Spleen (tissue), 11 donors: Measurements from ENCODE around the gene IL22. TPM values are rescaled to one million over a fixed set of nuclear protein-coding genes. Genes with fewer than 3 reads are reported as not detected.

Source experiments
- DNase-seq: peaks from one replicate; pipeline ENCODE4 v3.0.0-alpha.2; 2020
- H3K27ac ChIP-seq, 8 donors: fragments of 200-600 bp; sonication (generic) in 7 of 8; 1 replicate in 4 of 8; 2 replicates in 4 of 8; pipeline versions ENCODE4 v1.5.0 to v1.8.0; 2016 to 2021; ENCODE audit warnings: inconsistent platforms in 4 of 8, mild to moderate bottlenecking in 4 of 8, moderate library complexity in 1 of 8
- H3K27me3 ChIP-seq, 7 donors: fragments of 200-600 bp; sonication (generic) in 6 of 7; replicated peaks in 1 of 7; 1 replicate in 4 of 7; 2 replicates in 3 of 7; pipeline versions ENCODE4 v1.5.0 to v1.8.0; 2016 to 2021; ENCODE audit warnings: inconsistent platforms in 3 of 7, mild to moderate bottlenecking in 1 of 7
- H3K36me3 ChIP-seq, 6 donors: fragments of 200-600 bp; sonication (generic) in 5 of 6; 1 replicate in 4 of 6; 2 replicates in 2 of 6; pipeline versions ENCODE4 v1.5.0 to v1.8.0; 2016 to 2021; ENCODE audit warnings: inconsistent platforms in 2 of 6
- H3K4me1 ChIP-seq, 6 donors: fragments of 200-600 bp; sonication (generic) in 5 of 6; 1 replicate in 3 of 6; 2 replicates in 3 of 6; pipeline versions ENCODE4 v1.5.0 to v1.8.0; 2016 to 2021; ENCODE audit warnings: inconsistent platforms in 3 of 6
- H3K4me3 ChIP-seq, 8 donors: fragments of 200-600 bp; sonication (generic) in 7 of 8; 1 replicate in 4 of 8; 2 replicates in 4 of 8; pipeline versions ENCODE4 v1.5.0 to v1.8.0; 2016 to 2021; ENCODE audit warnings: inconsistent platforms in 4 of 8, mild to moderate bottlenecking in 4 of 8, moderate library complexity in 2 of 8
- H3K9me3 ChIP-seq, 8 donors: fragments of 200-600 bp; sonication (generic) in 7 of 8; 1 replicate in 4 of 8; 2 replicates in 4 of 8; pipeline versions ENCODE4 v1.5.0 to v1.8.0; 2016 to 2021; ENCODE audit warnings: inconsistent platforms in 4 of 8
- POLR2A ChIP-seq, 3 donors: fragments of 450-650 bp; IDR thresholded peaks; one replicate each; pipeline ENCODE4 v1.5.1; 2017; ENCODE audit warnings: antibody characterized with exemption in 3 of 3, mild to moderate bottlenecking in 1 of 3
- POLR2AphosphoS5 ChIP-seq, 3 donors: sonication (generic); formaldehyde crosslinking; IDR thresholded peaks; one replicate each; pipeline ENCODE4 v1.5.1; 2017; ENCODE audit warnings: antibody characterized with exemption in 3 of 3
- WGBS, 5 donors: extraction: QIAGEN DNeasy Blood & Tissue Kit in 3 of 5; methylation state at CpG; one replicate each; pipeline versions ENCODE4 v1.1.5 to v1.1.7; 2013 to 2018; 5-methylcytosine and 5-hydroxymethylcytosine counted together
- intact Hi-C: fragments of 100-400 bp; cut with DNase I; formaldehyde crosslinking; loops from one replicate; pipeline ENCODE4 v1.15.0; 2023; ENCODE audit warnings: low total_unique reads
- polyA plus RNA-seq, 3 donors: library from polyadenylated mRNA; stranded (reverse); fragments of 200-250 nt; gene quantifications; one replicate each; pipeline ENCODE4 v1.2.1, GENCODE V29; 2013
- total RNA-seq, 7 donors: library from RNA; depleted of rRNA in 3 of 7; stranded (reverse); fragments of >200 nt in 3 of 7; fragmentation: NEBNext Ultra II Directional in 4 of 7; extraction: Animal tissue kit (Norgen Biotek cat#: 25700) in 4 of 7; gene quantifications; one replicate each; pipeline versions ENCODE4 v1.1.0 to v1.2.1, GENCODE V29; 2016 to 2021
- TF ChIP-seq, protein P1 (sequence below), 11 experiments: fragments of 200-600 bp in 7 of 11; fragments of 450-650 bp in 4 of 11; sonication (generic) in 4 of 11; IDR thresholded peaks in 8 of 11; conservative IDR thresholded peaks in 3 of 11; 1 replicate in 7 of 11; 2 replicates in 4 of 11; pipeline versions ENCODE4 v1.4.0 to v1.8.0; 2016 to 2021; ENCODE audit warnings: antibody characterized with exemption in 11 of 11, inconsistent platforms in 4 of 11, mild to moderate bottlenecking in 1 of 11
- donor health status: healthy with polysubstance abuse.
- donor health status: DM: no; HTN: no; CAD: no; lungs with moderate emphysema.
- donor health status: DM: no; HTN: no; CAD: no.
- donor health status: Bipolar disorder and iron deficiency.
- donor health status: healthy.
- donor health status: DM: no; HTN: no; CAD: no.
- donor health status: DM: yes; HTN: yes; CAD: no.

IL22 gene
- total and polyA plus RNA-seq, 10 donors, result not detected

DNA sequence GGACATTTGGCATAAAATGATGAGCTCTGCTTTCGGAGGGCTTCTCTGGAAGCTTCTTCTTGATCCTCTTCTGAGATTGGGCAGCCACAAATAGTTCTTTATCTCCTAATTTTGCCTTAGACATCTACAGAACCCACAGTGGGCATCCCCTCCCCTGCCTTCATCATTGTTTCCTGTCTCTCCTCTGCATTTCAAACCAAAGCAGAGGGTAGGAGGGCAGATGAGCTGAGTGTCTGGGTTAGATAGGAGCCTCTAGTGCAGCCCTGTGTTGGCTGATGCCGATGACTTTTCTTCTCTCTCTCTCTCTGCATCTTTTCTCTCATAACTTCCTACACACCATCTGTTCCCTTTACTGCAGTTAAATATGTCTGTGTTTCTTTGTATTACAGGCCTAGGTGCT lies 19.3 kb downstream of the IL22 start:
- H3K4me3 ChIP-seq, result no peak overlapping the region
- no peak overlapping the region for H3K27ac ChIP-seq
- no peaks in the 10 kb centered on the region for H3K36me3 ChIP-seq
- H3K9me3 ChIP-seq, result no peaks in the 10 kb centered on the region
- 88 to 90% (median 89%) methylated on average over 2 of the region's 2 CpGs for WGBS, 5 donors
- H3K4me1 ChIP-seq, result peaks cover 0 to 22% (median 15%) of the 10 kb centered on the region in 6 donors
- TF ChIP-seq POLR2A (IDR thresholded peaks at IDR 0.05) (no peak), POLR2AphosphoS5 (IDR thresholded peaks at IDR 0.05) (no peak)
- TF ChIP-seq, protein P1, sequence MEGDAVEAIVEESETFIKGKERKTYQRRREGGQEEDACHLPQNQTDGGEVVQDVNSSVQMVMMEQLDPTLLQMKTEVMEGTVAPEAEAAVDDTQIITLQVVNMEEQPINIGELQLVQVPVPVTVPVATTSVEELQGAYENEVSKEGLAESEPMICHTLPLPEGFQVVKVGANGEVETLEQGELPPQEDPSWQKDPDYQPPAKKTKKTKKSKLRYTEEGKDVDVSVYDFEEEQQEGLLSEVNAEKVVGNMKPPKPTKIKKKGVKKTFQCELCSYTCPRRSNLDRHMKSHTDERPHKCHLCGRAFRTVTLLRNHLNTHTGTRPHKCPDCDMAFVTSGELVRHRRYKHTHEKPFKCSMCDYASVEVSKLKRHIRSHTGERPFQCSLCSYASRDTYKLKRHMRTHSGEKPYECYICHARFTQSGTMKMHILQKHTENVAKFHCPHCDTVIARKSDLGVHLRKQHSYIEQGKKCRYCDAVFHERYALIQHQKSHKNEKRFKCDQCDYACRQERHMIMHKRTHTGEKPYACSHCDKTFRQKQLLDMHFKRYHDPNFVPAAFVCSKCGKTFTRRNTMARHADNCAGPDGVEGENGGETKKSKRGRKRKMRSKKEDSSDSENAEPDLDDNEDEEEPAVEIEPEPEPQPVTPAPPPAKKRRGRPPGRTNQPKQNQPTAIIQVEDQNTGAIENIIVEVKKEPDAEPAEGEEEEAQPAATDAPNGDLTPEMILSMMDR (IDR thresholded peaks at IDR 0.05 in 8 of 11, conservative IDR thresholded peaks at IDR 0.05 in 3 of 11), result no peak
- intact Hi-C loops, result no loop called here
- DNase-seq, result no peak
- H3K27me3 ChIP-seq, result no peaks in the 10 kb centered on the region

DNA sequence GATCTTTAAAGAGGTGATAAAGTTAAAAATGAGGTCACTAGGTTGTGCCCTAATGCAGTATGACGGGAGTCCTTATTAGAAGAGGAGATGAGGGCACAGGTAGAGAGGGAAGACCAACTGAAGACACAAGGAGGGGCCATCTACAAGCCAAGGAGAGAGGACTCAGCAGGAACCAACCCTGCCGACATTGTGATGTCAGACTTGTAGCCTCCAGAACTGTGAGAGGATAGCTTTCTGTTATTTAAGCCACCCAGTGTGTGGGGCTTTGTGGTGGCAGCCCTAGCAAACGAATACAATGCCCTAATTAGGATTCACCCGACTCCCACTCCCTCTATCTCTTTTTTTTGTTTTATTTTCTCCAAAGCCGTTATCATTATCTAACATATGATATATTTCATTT lies 19.9 kb downstream of the IL22 start:
- Histone ChIP-seq H3K27ac (no peak overlapping the region), H3K4me3 (no peak overlapping the region), H3K36me3 (no peaks in the 10 kb centered on the region), H3K9me3 (no peaks in the 10 kb centered on the region), H3K27me3 (no peaks in the 10 kb centered on the region), H3K4me1 (peaks cover 0 to 22% (median 15%) of the 10 kb centered on the region in 6 donors)
- TF ChIP-seq, protein P1 (IDR thresholded peaks at IDR 0.05 in 8 of 11, conservative IDR thresholded peaks at IDR 0.05 in 3 of 11), result no peak
- TF ChIP-seq POLR2AphosphoS5 (IDR thresholded peaks at IDR 0.05), result no peak
- no peak for TF ChIP-seq POLR2A (IDR thresholded peaks at IDR 0.05)
- 86 to 94% (median 87%) methylated on average over 5 of the region's 5 CpGs for WGBS, 5 donors
- DNase-seq, result no peak
- intact Hi-C loops, result no loop called here

DNA sequence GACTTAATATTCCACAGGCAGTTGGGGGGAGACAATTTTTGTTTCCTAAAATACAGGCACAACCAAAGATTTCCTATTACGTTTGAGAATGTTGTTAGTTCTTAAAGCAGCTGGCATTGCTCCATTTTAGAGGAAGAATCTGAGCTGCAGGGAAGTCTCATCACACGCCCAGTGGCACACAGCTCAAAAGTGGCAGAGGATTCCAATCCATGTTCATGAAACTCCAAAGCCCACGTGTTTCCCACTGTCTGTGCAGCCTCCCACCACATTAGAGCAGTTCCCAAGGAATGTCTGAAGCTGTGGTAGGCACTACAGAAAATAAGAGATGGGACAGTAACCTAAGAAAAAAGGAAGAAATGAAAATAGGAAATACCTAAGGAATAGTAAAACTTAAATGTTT lies 21.7 kb downstream of the IL22 start:
- Histone ChIP-seq H3K9me3 (no peaks in the 10 kb centered on the region), H3K4me3 (no peak overlapping the region), H3K27me3 (no peaks in the 10 kb centered on the region), H3K4me1 (peaks cover 0 to 8% (median 6%) of the 10 kb centered on the region in 6 donors), H3K27ac (no peak overlapping the region), H3K36me3 (no peaks in the 10 kb centered on the region)
- intact Hi-C loops, result no loop called here
- TF ChIP-seq, protein P1 (IDR thresholded peaks at IDR 0.05 in 8 of 11, conservative IDR thresholded peaks at IDR 0.05 in 3 of 11), result no peak
- TF ChIP-seq POLR2AphosphoS5 (IDR thresholded peaks at IDR 0.05) (no peak), POLR2A (IDR thresholded peaks at IDR 0.05) (no peak)
- 37 to 71% (median 49%) methylated on average over 3 of the region's 3 CpGs for WGBS, 5 donors
- DNase-seq, result no peak

DNA sequence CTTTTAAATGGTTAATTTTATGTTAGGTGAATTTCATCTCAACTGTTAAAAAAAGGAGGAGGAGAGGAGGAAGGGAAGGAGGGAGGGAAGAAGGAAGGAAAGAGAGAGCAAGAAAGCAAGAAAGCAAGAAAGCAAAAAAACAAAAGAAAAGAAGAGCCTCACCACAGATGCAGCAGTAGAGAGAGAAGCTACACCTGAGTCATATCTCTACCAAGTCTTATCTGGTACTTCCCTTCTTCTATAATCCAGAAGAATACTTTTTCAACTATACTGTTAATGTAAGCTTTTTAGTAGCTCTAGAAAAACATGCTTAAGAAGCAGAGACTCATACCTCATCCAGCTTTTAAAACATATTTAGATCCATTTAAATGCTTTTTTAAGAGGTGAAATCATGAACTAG lies 22.2 kb downstream of the IL22 start:
- H3K27me3 ChIP-seq, result no peaks in the 10 kb centered on the region
- no peak overlapping the region for H3K4me3 ChIP-seq
- intact Hi-C loops, result no loop called here
- H3K27ac ChIP-seq, result no peak overlapping the region
- DNase-seq, result no peak
- H3K4me1 ChIP-seq, result peaks cover 0 to 4% (median 3%) of the 10 kb centered on the region in 6 donors
- no peaks in the 10 kb centered on the region for H3K36me3 ChIP-seq
- TF ChIP-seq POLR2A (IDR thresholded peaks at IDR 0.05), result no peak
- TF ChIP-seq, protein P1 (IDR thresholded peaks at IDR 0.05 in 8 of 11, conservative IDR thresholded peaks at IDR 0.05 in 3 of 11), result no peak
- no peak for TF ChIP-seq POLR2AphosphoS5 (IDR thresholded peaks at IDR 0.05)
- H3K9me3 ChIP-seq, result no peaks in the 10 kb centered on the region
